OCI-LY3 (cell line): ENCODE data around the gene WDR46.
"Not testable (repeated sequence)": the region's sequence is repeated elsewhere in the genome, so short reads cannot be mapped to it uniquely, and the experiment has no call there.

Experiments
- H2AFZ ChIP-seq: fragments of 200-600, 300-600 bp; shearing (Covaris generic); 2 replicates; pipeline ENCODE4 v1.6.0; 2014; ENCODE audit warnings: antibody characterized with exemption, low read depth, low read length
- H3K27ac ChIP-seq: fragments of 200-600, 300-600 bp; sonication (generic); 2 replicates; pipeline ENCODE4 v1.5.1; 2014; ENCODE audit warnings: mild to moderate bottlenecking, low read length, moderate library complexity, mixed read lengths
- H3K27me3 ChIP-seq: fragments of 200-600, 300-600 bp; sonication (generic); 2 replicates; pipeline ENCODE4 v1.6.1; 2014; ENCODE audit warnings: low read depth, low read length, mixed read lengths
- H3K36me3 ChIP-seq: fragments of 200-600, 300-600 bp; sonication (generic); replicated peaks from 2 replicates; pipeline ENCODE3; 2014; ENCODE audit warnings: low read depth, low read length, mixed read lengths
- H3K4me1 ChIP-seq: fragments of 300-600, 200-600 bp; sonication (generic); 2 replicates; pipeline ENCODE4 v1.6.1; 2014; ENCODE audit warnings: low read length, mixed read lengths
- H3K4me2 ChIP-seq: fragments of 200-600, 300-600 bp; sonication (generic); 2 replicates; pipeline ENCODE4 v1.6.1; 2014; ENCODE audit warnings: low read length, mixed read lengths
- H3K4me3 ChIP-seq: fragments of 300-600, 200-600 bp; sonication (generic); 2 replicates; pipeline ENCODE4 v1.5.1; 2014; ENCODE audit warnings: antibody characterized with exemption, mild to moderate bottlenecking, low read length, moderate library complexity
- H3K79me2 ChIP-seq: fragments of 300-600, 200-600 bp; shearing (Covaris generic); 2 replicates; pipeline ENCODE4 v1.6.1; 2014; ENCODE audit warnings: mild to moderate bottlenecking, low read length, mixed read lengths
- H3K9ac ChIP-seq: fragments of 300-600, 200-600 bp; shearing (Covaris generic); 2 replicates; pipeline ENCODE4 v1.6.0; 2014; ENCODE audit warnings: mild to moderate bottlenecking, low read length, moderate library complexity
- H3K9me3 ChIP-seq: fragments of 200-600, 300-600 bp; shearing (Covaris generic); 2 replicates; pipeline ENCODE4 v1.6.1; 2014; ENCODE audit warnings: low read length, mixed read lengths; ENCODE audit not compliant: insufficient read depth
- H4K20me1 ChIP-seq: fragments of 200-600, 300-600 bp; sonication (generic); 2 replicates; pipeline ENCODE4 v1.6.1; 2016; ENCODE audit warnings: low read length, mixed read lengths; ENCODE audit not compliant: insufficient read depth
- CTCF ChIP-seq: fragments of 200-600, 300-600 bp; sonication (generic); IDR thresholded peaks from 2 replicates; pipeline ENCODE4 v1.5.1; 2014; ENCODE audit warnings: antibody characterized with exemption, low read length, low read depth
- EZH2phosphoT487 ChIP-seq: fragments of 200-600 bp; shearing (Covaris generic); IDR thresholded peaks from 2 replicates; pipeline ENCODE4 v1.6.1; 2018; ENCODE audit warnings: antibody characterized with exemption, mixed run types, low read depth

Gene WDR46

GRCh38 chr6:33271468-33272274 is 17.4 kb downstream of the WDR46 start, which contains the start of the genes RPS18 and VPS52:
Gene RPS18, plus strand, starts transcription at chr6:33272075. Its CDS starts 45 bp downstream, at chr6:33272120.
Gene VPS52, minus strand, starts transcription at chr6:33271876. Its CDS starts 201 bp downstream, at chr6:33271675.
- Histone ChIP-seq H3K9ac (peak within 1 kb of the TSS; percentile 100), H3K4me2 (peak within 1 kb of the TSS; percentile 96), H3K27ac (peak within 1 kb of the TSS; percentile 78), H3K4me1 (peaks cover 40% of the 10 kb centered on the region), H3K27me3 (no peaks in the 10 kb centered on the region), H3K4me3 (peak within 1 kb of the TSS; percentile 97), H4K20me1 (peaks cover 39% of the 10 kb centered on the region), H3K79me2 (peaks cover 55% of the 10 kb centered on the region), H3K9me3 (no peaks in the 10 kb centered on the region), H3K36me3 (peaks cover 45% of the 10 kb centered on the region), H2AFZ (peak within 1 kb of the TSS; percentile 99)
- TF ChIP-seq CTCF (no peak), EZH2phosphoT487 (no peak)

DNA sequence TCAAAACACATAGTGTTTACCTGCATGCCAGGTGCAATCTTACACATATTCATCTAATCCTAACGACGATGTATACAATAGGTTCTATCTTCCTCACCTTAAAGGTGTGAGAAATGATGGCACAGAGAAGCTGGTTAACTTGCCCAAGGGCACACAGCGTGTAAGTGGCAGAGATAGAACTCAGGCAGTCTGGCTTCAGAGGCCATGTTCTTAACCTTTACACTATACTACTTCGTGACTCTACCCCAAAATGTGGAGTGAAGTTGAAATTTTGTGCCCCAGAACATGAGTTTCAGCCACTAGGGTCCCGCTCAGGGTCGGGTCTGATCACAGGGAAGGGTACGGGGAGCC is 17.9 kb downstream of the WDR46 start:
- Histone ChIP-seq H3K4me1 (peaks cover 35% of the 10 kb centered on the region), H4K20me1 (peaks cover 33% of the 10 kb centered on the region), H3K27me3 (no peaks in the 10 kb centered on the region), H3K27ac (peak overlapping the region; percentile 78), H3K4me3 (peak overlapping the region; percentile 97), H3K36me3 (peaks cover 40% of the 10 kb centered on the region), H2AFZ (peak overlapping the region; percentile 99), H3K4me2 (peak overlapping the region; percentile 96), H3K9ac (peak overlapping the region; percentile 100), H3K79me2 (peaks cover 55% of the 10 kb centered on the region), H3K9me3 (no peaks in the 10 kb centered on the region)
- TF ChIP-seq CTCF (no peak), EZH2phosphoT487 (no peak)

GRCh38 chr6:33264015-33264414 is 25.0 kb downstream of the WDR46 start:
- H2AFZ ChIP-seq = no peak overlapping the region
- no peak for TF ChIP-seq EZH2phosphoT487
- no peak for TF ChIP-seq CTCF
- H3K9me3 ChIP-seq = no peaks in the 10 kb centered on the region
- H3K4me2 ChIP-seq = no peak overlapping the region
- H3K36me3 ChIP-seq = no peaks in the 10 kb centered on the region
- H3K27me3 ChIP-seq = no peaks in the 10 kb centered on the region
- no peak overlapping the region for H3K4me3 ChIP-seq
- H4K20me1 ChIP-seq = no peaks in the 10 kb centered on the region
- no peaks in the 10 kb centered on the region for H3K4me1 ChIP-seq
- no peak overlapping the region for H3K27ac ChIP-seq
- no peak overlapping the region for H3K9ac ChIP-seq
- H3K79me2 ChIP-seq = no peaks in the 10 kb centered on the region

- not testable (repeated sequence) for H3K4me1 ChIP-seq, H3K4me2 ChIP-seq, H3K36me3 ChIP-seq, H4K20me1 ChIP-seq, H3K27ac ChIP-seq, H2AFZ ChIP-seq, H3K4me3 ChIP-seq, H3K9me3 ChIP-seq, H3K9ac ChIP-seq, H3K27me3 ChIP-seq, H3K79me2 ChIP-seq
Measured at GRCh38 chr6:33262490-33262889, 26.5 kb downstream of the WDR46 start.
